Tibial nerve (tissue), 4 donors: ENCODE data around the gene KLHL36. TPM values are rescaled to one million over a fixed set of nuclear protein-coding genes. Genes with fewer than 3 reads are reported as not detected.

Experiments
- DNase-seq, 2 donors: peaks; one replicate each; pipeline ENCODE4 v3.0.0-alpha.2; 2019; ENCODE audit warnings: low spot score in 2 of 2
- H3K27ac ChIP-seq, 4 donors: fragments of 200-600 bp; sonication (generic) in 3 of 4; one replicate each; pipeline ENCODE4 v1.5.1; 2017 to 2019; ENCODE audit warnings: mild to moderate bottlenecking in 1 of 4
- H3K27me3 ChIP-seq, 2 donors: fragments of 200-600 bp; sonication (generic) in 1 of 2; one replicate each; pipeline versions ENCODE4 v1.5.1 to v1.6.0; 2017 to 2019
- H3K36me3 ChIP-seq, 3 donors: fragments of 200-600 bp; sonication (generic); one replicate each; pipeline ENCODE4 v1.5.1; 2018 to 2019
- H3K4me1 ChIP-seq, 4 donors: fragments of 200-600 bp; sonication (generic) in 3 of 4; one replicate each; pipeline ENCODE4 v1.5.1; 2017 to 2019
- H3K4me3 ChIP-seq, 4 donors: fragments of 200-600 bp; sonication (generic) in 3 of 4; one replicate each; pipeline ENCODE4 v1.5.1; 2017 to 2019; ENCODE audit warnings: mild to moderate bottlenecking in 1 of 4, moderate library complexity in 1 of 4
- H3K9me3 ChIP-seq, 4 donors: fragments of 200-600 bp; sonication (generic) in 3 of 4; one replicate each; pipeline ENCODE4 v1.5.1; 2017 to 2019
- EP300 ChIP-seq, 2 donors: sonication (generic); formaldehyde crosslinking; IDR thresholded peaks; one replicate each; pipeline ENCODE4 v1.6.1; 2017; ENCODE audit warnings: antibody characterized with exemption in 2 of 2, mild to moderate bottlenecking in 1 of 2
- POLR2A ChIP-seq, 2 donors: fragments of 450-650 bp; IDR thresholded peaks; one replicate each; pipeline ENCODE4 v1.6.1; 2017; ENCODE audit warnings: antibody characterized with exemption in 2 of 2, mild to moderate bottlenecking in 2 of 2, moderate library complexity in 2 of 2
- WGBS, 2 donors: methylation state at CpG; one replicate each; pipeline ENCODE4 v1.1.5; 2018; 5-methylcytosine and 5-hydroxymethylcytosine counted together
- total RNA-seq, 4 donors: library from RNA; depleted of rRNA; stranded (reverse); fragments of >200 nt; gene quantifications; one replicate each; pipeline ENCODE4 v1.1.0, GENCODE V29; 2016
- TF ChIP-seq, protein P1 (sequence below), 5 experiments: fragments of 200-600 bp in 3 of 5; fragments of 450-650 bp in 2 of 5; sonication (generic) in 3 of 5; IDR thresholded peaks; one replicate each; pipeline ENCODE4 v1.5.1; 2016 to 2019; ENCODE audit warnings: antibody characterized with exemption in 5 of 5, mild to moderate bottlenecking in 3 of 5, moderate library complexity in 2 of 5

The KLHL36 gene
- total RNA-seq, 4 donors from 2014 or later, result 60.1 to 75.3 (median 66.0) TPM

- TF ChIP-seq, protein P1, sequence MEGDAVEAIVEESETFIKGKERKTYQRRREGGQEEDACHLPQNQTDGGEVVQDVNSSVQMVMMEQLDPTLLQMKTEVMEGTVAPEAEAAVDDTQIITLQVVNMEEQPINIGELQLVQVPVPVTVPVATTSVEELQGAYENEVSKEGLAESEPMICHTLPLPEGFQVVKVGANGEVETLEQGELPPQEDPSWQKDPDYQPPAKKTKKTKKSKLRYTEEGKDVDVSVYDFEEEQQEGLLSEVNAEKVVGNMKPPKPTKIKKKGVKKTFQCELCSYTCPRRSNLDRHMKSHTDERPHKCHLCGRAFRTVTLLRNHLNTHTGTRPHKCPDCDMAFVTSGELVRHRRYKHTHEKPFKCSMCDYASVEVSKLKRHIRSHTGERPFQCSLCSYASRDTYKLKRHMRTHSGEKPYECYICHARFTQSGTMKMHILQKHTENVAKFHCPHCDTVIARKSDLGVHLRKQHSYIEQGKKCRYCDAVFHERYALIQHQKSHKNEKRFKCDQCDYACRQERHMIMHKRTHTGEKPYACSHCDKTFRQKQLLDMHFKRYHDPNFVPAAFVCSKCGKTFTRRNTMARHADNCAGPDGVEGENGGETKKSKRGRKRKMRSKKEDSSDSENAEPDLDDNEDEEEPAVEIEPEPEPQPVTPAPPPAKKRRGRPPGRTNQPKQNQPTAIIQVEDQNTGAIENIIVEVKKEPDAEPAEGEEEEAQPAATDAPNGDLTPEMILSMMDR (IDR thresholded peaks at IDR 0.05), result no peak
- TF ChIP-seq POLR2A (IDR thresholded peaks at IDR 0.05) (no peak), EP300 (IDR thresholded peaks at IDR 0.05) (no peak)
- H3K27me3 ChIP-seq, result no peaks in the 10 kb centered on the region
- peaks cover 0 to 5% (median 0%) of the 10 kb centered on the region in 4 donors for H3K9me3 ChIP-seq
- H3K27ac ChIP-seq, result peak overlapping the region; percentile 78 to 94 (median 88)
- peaks cover 0 to 82% (median 75%) of the 10 kb centered on the region in 4 donors for H3K4me1 ChIP-seq
- no peak for DNase-seq
- 49 to 60% methylated on average over 10 of the region's 10 CpGs for WGBS, 2 donors
- no peak overlapping the region for H3K4me3 ChIP-seq
- peaks cover 0 to 6% (median 0%) of the 10 kb centered on the region in 3 donors for H3K36me3 ChIP-seq
Observed at GRCh38 chr16:84603940-84604339, 44.4 kb upstream of the KLHL36 start.

- peaks cover 0 to 80% (median 73%) of the 10 kb centered on the region in 4 donors for H3K4me1 ChIP-seq
- peak overlapping the region; percentile 8 to 94 (median 88) for H3K27ac ChIP-seq
- H3K27me3 ChIP-seq, result no peaks in the 10 kb centered on the region
- H3K9me3 ChIP-seq, result peaks cover 0 to 5% (median 0%) of the 10 kb centered on the region in 4 donors
- peaks cover 0 to 6% (median 0%) of the 10 kb centered on the region in 3 donors for H3K36me3 ChIP-seq
- no peak overlapping the region for H3K4me3 ChIP-seq
- no peak for DNase-seq
- TF ChIP-seq POLR2A (IDR thresholded peaks at IDR 0.05) (no peak), EP300 (IDR thresholded peaks at IDR 0.05) (no peak)
- TF ChIP-seq, protein P1 (IDR thresholded peaks at IDR 0.05), result no peak
- 34 to 39% methylated on average over 9 of the region's 9 CpGs for WGBS, 2 donors
Observed at GRCh38 chr16:84604477-84605013, 43.8 kb upstream of the KLHL36 start.

DNA sequence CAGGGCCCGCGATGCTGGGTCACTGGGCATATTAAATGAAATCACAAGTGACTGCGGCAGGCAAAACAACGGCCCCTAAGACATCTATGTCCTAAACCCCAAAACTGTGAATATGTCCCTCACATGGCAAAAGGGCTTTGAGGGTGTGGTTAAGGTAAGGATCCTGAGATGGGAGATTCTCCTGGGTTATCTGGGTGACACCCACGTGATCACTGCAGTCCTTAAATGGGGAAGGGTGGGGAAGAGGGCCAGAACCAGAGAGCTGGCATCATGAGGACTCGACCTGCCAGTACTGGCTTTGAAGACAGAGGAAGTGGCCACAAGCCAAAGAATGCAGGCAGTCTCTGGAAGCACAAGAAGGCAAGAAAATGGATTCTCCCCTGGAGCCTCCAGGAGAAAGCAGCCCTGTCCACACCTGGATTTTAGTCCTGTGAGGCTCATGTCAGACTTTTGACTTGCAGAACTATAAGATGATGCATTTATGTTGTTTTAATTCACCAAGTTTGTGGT lies 42.9 kb upstream of the KLHL36 start:
- DNase-seq, result no peak
- Histone ChIP-seq H3K9me3 (peaks cover 0 to 5% (median 0%) of the 10 kb centered on the region in 4 donors), H3K4me3 (no peak overlapping the region), H3K36me3 (peaks cover 0 to 6% (median 0%) of the 10 kb centered on the region in 3 donors), H3K27me3 (no peaks in the 10 kb centered on the region), H3K4me1 (peaks cover 0 to 78% (median 66%) of the 10 kb centered on the region in 4 donors), H3K27ac (peak overlapping the region in 3 of 4 donors; percentile 82 to 94 (median 93))
- 85 to 89% methylated on average over 6 of the region's 6 CpGs for WGBS, 2 donors
- TF ChIP-seq POLR2A (IDR thresholded peaks at IDR 0.05) (no peak), EP300 (IDR thresholded peaks at IDR 0.05) (no peak)
- TF ChIP-seq, protein P1 (IDR thresholded peaks at IDR 0.05), result no peak

DNA sequence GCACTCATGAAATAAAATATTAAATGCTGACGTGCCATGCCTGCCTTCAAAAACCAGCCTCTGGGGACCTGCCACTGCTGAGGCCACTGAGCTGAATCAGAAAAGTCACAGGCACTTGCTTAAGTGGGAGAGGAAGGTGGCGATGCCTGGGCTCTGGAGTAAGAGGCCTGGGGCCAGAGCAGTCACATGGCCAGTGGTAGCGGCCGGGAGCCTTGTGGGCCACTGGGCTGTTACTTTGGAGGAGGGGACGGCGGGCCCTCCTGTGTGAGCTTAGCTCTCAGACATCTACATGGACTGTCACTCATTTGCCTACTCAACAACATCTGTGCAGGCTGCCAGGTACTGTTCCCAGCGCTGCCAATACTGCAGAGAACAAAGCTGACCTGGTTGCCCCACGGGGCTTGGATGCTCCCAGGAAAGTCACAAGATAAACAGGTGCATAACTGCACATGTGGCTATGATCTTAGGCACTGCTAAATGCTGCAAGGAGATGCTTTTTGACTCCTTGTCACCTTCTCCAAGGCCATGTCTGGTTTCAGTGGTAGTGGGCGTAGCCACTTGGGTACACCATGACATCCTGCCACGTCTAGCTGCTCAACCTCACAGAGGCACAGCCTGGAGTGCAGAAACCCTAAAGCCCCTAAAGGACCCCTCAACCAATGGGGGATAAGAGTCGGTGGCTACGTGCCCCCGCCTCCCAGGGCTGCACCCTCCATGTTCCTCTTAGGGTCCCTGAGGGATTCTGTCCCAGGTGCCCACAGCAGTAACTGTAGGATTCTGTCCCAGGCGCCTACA lies 42.0 kb upstream of the KLHL36 start:
- H3K36me3 ChIP-seq, result peaks cover 0 to 6% (median 0%) of the 10 kb centered on the region in 3 donors
- peaks cover 0 to 78% (median 63%) of the 10 kb centered on the region in 4 donors for H3K4me1 ChIP-seq
- TF ChIP-seq EP300 (IDR thresholded peaks at IDR 0.05), result no peak
- TF ChIP-seq, protein P1 (IDR thresholded peaks at IDR 0.05), result no peak
- no peak for TF ChIP-seq POLR2A (IDR thresholded peaks at IDR 0.05)
- H3K27me3 ChIP-seq, result no peaks in the 10 kb centered on the region
- peaks cover 0 to 5% (median 0%) of the 10 kb centered on the region in 4 donors for H3K9me3 ChIP-seq
- H3K27ac ChIP-seq, result peak overlapping the region in 3 of 4 donors; percentile 45 to 94 (median 93)
- no peak for DNase-seq
- H3K4me3 ChIP-seq, result no peak overlapping the region
- 88% methylated on average over 14 of the region's 14 CpGs for WGBS, 2 donors
